ENCODE measurements around the gene CD160.
"Not testable (repeated sequence)": the region's sequence is repeated elsewhere in the genome, so short reads cannot be mapped to it uniquely, and the experiment has no call there.

CD160 gene

DNA sequence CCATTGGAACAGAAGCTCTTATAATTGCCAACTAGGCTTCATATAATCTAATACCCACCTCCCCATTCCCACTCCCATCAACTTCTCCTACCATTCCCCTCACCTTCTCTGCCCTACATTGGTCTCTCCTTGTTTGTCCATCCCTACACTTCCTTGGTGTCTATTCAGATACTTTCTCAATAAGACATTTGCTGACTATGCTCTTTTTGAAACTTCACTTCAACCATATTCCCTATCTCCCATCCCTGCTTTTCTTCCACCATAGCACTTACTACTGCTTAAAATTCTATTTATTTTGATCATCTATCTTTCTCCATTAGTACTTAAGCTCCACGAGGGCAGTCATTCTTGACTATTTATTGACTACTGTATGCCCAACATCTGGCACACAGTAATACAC lies 40.4 kb downstream of the CD160 start:
- CTCF ChIA-PET: interaction anchor here (1.0 to 1.6 kb wide), 2 partner anchors 8 to 23 kb away, joined by 3 to 4 read pairs; no protein-coding TSS in a partner anchor
- Histone ChIP-seq H3K4me1 (ENCODE audit: control insufficient read depth, insufficient read depth, low read length) (no peaks in the 10 kb centered on the region), H3K9me3 (ENCODE audit: control insufficient read depth, insufficient read depth, low read depth, low read length) (no peaks in the 10 kb centered on the region), H3K36me3 (ENCODE audit: control insufficient read depth in 2 of 2, insufficient read depth in 1 of 2, low read length in 2 of 2) (peaks cover 0 to 27% of the 10 kb centered on the region in 2 experiments; a peak in 1 of 3 replicates), H3K27ac (ENCODE audit: extremely low read depth, low read depth, low read length) (no peak overlapping the region), H3K4me3 (ENCODE audit: low read depth, low read length) (no peak overlapping the region)
- TF ChIP-seq, protein P1, sequence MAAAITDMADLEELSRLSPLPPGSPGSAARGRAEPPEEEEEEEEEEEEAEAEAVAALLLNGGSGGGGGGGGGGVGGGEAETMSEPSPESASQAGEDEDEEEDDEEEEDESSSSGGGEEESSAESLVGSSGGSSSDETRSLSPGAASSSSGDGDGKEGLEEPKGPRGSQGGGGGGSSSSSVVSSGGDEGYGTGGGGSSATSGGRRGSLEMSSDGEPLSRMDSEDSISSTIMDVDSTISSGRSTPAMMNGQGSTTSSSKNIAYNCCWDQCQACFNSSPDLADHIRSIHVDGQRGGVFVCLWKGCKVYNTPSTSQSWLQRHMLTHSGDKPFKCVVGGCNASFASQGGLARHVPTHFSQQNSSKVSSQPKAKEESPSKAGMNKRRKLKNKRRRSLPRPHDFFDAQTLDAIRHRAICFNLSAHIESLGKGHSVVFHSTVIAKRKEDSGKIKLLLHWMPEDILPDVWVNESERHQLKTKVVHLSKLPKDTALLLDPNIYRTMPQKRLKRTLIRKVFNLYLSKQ (tag by site-specific recombination; IDR thresholded peaks at IDR 0.05; ENCODE audit: borderline replicate concordance): no peak
- no peak for TF ChIP-seq ZNF529 (tag by site-specific recombination; IDR thresholded peaks at IDR 0.05; ENCODE audit: insufficient replicate concordance)
- TF ChIP-seq ZNF510 (tag by site-specific recombination; IDR thresholded peaks at IDR 0.05; ENCODE audit: insufficient replicate concordance): no peak
- TF ChIP-seq ZFP3 (tag by site-specific recombination; IDR thresholded peaks at IDR 0.05; ENCODE audit: low read depth): no peak
- TF ChIP-seq ZNF311 (tag by site-specific recombination; IDR thresholded peaks at IDR 0.05; ENCODE audit: borderline replicate concordance): no peak
- TF ChIP-seq ZBTB48 (tag by site-specific recombination; IDR thresholded peaks at IDR 0.05): no peak
- no peak for TF ChIP-seq ZNF555 (tag by site-specific recombination; conservative IDR thresholded peaks at IDR 0.05)
- TF ChIP-seq ZNF211 (tag by site-specific recombination; IDR thresholded peaks at IDR 0.05; ENCODE audit: low read depth): no peak
- POLR2A ChIA-PET: interaction anchor here (0.6 kb wide), 1 partner anchor 75 kb away, joined by 5 read pairs; no protein-coding TSS in a partner anchor

DNA sequence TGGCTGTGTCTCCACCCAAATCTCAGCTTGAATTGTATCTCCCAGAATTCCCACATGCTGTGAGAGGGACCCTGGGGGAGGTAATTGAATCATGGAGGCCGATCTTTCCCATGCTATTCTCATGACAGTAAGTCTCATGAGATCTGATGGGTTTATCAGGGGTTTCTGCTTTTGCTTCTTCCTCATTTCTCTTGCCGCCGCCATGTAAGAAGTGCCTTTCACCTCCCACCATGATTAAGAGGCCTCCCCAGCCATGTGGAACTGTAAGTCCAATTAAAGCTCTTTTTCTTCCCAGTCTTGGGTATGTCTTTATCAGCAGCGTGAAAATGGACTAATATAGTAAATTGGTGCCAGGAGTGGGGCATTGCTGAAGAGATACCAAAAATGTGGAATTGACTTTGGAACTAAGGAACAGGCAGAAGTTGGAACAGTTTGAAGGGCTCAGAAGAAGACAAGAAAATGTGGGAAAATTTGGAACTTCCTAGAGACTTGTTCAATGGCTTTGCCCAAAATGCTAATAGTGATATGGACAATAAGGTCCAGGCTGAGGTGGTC lies 41.2 kb downstream of the CD160 start:
- H3K4me1 ChIP-seq (ENCODE audit: control insufficient read depth, insufficient read depth, low read length); H3K4me3 ChIP-seq (ENCODE audit: low read depth, low read length); H3K27ac ChIP-seq (ENCODE audit: extremely low read depth, low read depth, low read length); CTCF ChIA-PET; H3K9me3 ChIP-seq (ENCODE audit: control insufficient read depth, insufficient read depth, low read depth, low read length); POLR2A ChIA-PET: not testable (repeated sequence)
- peak; percentile 67; the same call in 1 of the 2 replicates for TF ChIP-seq ZNF707 (tag by site-specific recombination; IDR thresholded peaks at IDR 0.05)
- peaks cover 0 to 27% of the 10 kb centered on the region in 2 experiments; a peak in 1 of 3 replicates for H3K36me3 ChIP-seq (ENCODE audit: control insufficient read depth in 2 of 2, insufficient read depth in 1 of 2, low read length in 2 of 2)

DNA sequence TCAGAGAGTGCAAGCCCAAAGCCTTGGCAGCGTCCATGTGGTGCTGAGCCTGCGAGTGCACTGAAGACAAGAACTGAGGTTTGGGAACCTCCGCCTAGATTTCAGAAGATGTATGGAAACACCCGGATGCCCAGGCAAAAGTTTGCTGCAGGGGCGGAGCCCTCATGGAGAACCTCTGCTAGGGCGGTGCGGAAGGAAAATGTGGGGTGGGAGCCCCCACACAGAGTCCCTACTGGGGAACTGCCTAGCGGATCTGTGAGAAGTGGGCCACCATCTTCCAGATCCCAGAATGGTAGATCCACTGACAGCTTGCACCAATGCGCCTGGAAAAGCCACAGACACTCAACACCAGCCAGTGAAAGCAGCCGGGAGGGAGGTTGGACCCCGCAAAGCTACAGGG lies 42.2 kb downstream of the CD160 start:
- H3K4me1 ChIP-seq (ENCODE audit: control insufficient read depth, insufficient read depth, low read length); H3K9me3 ChIP-seq (ENCODE audit: control insufficient read depth, insufficient read depth, low read depth, low read length); CTCF ChIA-PET; H3K4me3 ChIP-seq (ENCODE audit: low read depth, low read length); POLR2A ChIA-PET; H3K27ac ChIP-seq (ENCODE audit: extremely low read depth, low read depth, low read length): not testable (repeated sequence)
- peaks cover 0 to 27% of the 10 kb centered on the region in 2 experiments; a peak in 1 of 3 replicates for H3K36me3 ChIP-seq (ENCODE audit: control insufficient read depth in 2 of 2, insufficient read depth in 1 of 2, low read length in 2 of 2)

DNA sequence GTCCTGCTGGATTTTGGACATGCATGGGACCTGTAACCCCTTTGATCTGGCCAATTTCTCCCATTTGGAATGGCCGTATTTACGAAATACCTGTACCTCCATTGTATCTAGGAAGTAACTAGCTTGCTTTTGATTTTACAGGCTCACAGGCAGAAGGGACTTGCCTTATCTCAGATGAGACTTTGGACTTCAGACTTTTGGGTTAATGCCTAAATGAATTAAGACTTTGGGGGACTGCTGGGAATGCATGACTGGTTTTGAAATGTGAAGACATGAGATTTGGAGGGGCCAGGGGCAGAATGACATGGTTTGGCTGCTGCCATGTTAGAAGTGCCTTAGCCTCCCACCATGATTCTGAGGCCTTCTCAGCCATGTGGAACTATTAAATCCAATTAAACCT lies 42.7 kb downstream of the CD160 start:
- H3K4me3 ChIP-seq (ENCODE audit: low read depth, low read length); CTCF ChIA-PET; H3K4me1 ChIP-seq (ENCODE audit: control insufficient read depth, insufficient read depth, low read length); H3K9me3 ChIP-seq (ENCODE audit: control insufficient read depth, insufficient read depth, low read depth, low read length); POLR2A ChIA-PET; H3K27ac ChIP-seq (ENCODE audit: extremely low read depth, low read depth, low read length): not testable (repeated sequence)
- peaks cover 0 to 27% of the 10 kb centered on the region in 2 experiments; a peak in 1 of 3 replicates for H3K36me3 ChIP-seq (ENCODE audit: control insufficient read depth in 2 of 2, insufficient read depth in 1 of 2, low read length in 2 of 2)

DNA sequence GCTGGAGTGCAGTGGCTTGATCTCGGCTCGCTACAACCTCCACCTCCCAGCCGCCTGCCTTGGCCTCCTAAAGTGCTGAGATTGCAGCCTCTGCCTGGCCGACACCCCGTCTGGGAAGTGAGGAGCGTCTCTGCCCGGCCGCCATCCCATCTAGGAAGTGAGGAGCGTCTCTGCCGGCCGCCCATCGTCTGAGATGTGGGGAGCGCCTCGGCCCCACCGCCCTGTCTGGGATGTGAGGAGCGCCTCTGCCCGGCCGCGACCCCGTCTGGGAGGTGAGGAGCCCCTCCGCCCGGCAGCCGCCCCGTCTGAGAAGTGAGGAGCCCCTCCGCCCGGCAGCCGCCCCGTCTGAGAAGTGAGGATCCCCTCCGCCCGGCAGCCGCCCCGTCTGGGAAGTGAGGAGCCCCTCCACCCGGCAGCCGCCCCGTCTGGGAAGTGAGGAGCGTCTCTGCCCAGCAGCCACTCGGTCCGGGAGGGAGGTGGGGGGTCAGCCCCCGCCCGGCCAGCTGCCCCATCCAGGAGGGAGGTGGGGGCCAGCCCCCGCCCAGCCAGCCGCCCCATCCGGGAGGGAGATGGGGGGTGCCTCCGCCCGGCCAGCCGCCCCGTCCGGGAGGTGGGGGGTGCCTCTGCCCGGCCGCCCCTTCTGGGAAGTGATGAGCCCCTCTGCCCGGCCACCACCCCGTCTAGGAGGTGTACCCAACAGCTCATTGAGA lies 45.1 kb downstream of the CD160 start:
- H3K4me1 ChIP-seq (ENCODE audit: control insufficient read depth, insufficient read depth, low read length); CTCF ChIA-PET; H3K27ac ChIP-seq (ENCODE audit: extremely low read depth, low read depth, low read length); POLR2A ChIA-PET; H3K9me3 ChIP-seq (ENCODE audit: control insufficient read depth, insufficient read depth, low read depth, low read length); H3K4me3 ChIP-seq (ENCODE audit: low read depth, low read length): not testable (repeated sequence)
- peaks cover 0 to 18% of the 10 kb centered on the region in 2 experiments; a peak in 2 of 3 replicates for H3K36me3 ChIP-seq (ENCODE audit: control insufficient read depth in 2 of 2, insufficient read depth in 1 of 2, low read length in 2 of 2)
